HFFc6 (cell line): ENCODE data around the gene IL1R2. TPM values are rescaled to one million over a fixed set of nuclear protein-coding genes. Genes with fewer than 3 reads are reported as not detected.

Experiments
- DNase-seq: peaks from one replicate; pipeline ENCODE4 v3.0.0-alpha.2; 2018
- H3K27ac Mint-ChIP-seq: 2 replicates; pipeline ENCODE4 v1.8.0; 2020; ENCODE audit warnings: mild to moderate bottlenecking, mixed read lengths
- H3K27me3 Mint-ChIP-seq: 2 replicates; pipeline ENCODE4 v1.8.0; 2021; ENCODE audit warnings: mild to moderate bottlenecking, moderate library complexity, mixed read lengths; ENCODE audit not compliant: insufficient read depth
- H3K36me3 Mint-ChIP-seq: 2 replicates; pipeline ENCODE4 v1.8.0; 2021; ENCODE audit warnings: low read depth, mixed read lengths
- H3K4me1 Mint-ChIP-seq: 2 replicates; pipeline ENCODE4 v1.8.0; 2020; ENCODE audit warnings: low read depth, mixed read lengths
- H3K4me3 Mint-ChIP-seq: 2 replicates; pipeline ENCODE4 v1.8.0; 2020; ENCODE audit warnings: mild to moderate bottlenecking, moderate library complexity, mixed read lengths
- H3K9me3 Mint-ChIP-seq: 2 replicates; pipeline ENCODE4 v1.8.0; 2020; ENCODE audit warnings: mild to moderate bottlenecking, mixed read lengths
- total RNA-seq, 6 experiments: library from RNA; stranded (reverse); fragmentation: NEBNext Ultra II Directional; extraction: Animal tissue kit (Norgen Biotek cat#: 25700); gene quantifications; 2 replicates in 1 of 6; 3 replicates in 5 of 6; pipeline ENCODE4 v1.2.3, GENCODE V29; 2021
- TF ChIP-seq, protein P1 (sequence below): fragments of 200-600 bp; sonication (generic); IDR thresholded peaks from 2 replicates; pipeline ENCODE4 v1.5.0; 2021; ENCODE audit warnings: antibody characterized with exemption, mild to moderate bottlenecking

Gene IL1R2
- total RNA-seq, 6 experiments from 2014 or later, result 0.25 to 0.36 TPM; not detected in 4

- no peak for DNase-seq
- H3K36me3 Mint-ChIP-seq, result peaks cover 20% of the 10 kb centered on the region
- H3K27me3 Mint-ChIP-seq, result no peaks in the 10 kb centered on the region; the same call in 1 of the 2 replicates
- TF ChIP-seq, protein P1, sequence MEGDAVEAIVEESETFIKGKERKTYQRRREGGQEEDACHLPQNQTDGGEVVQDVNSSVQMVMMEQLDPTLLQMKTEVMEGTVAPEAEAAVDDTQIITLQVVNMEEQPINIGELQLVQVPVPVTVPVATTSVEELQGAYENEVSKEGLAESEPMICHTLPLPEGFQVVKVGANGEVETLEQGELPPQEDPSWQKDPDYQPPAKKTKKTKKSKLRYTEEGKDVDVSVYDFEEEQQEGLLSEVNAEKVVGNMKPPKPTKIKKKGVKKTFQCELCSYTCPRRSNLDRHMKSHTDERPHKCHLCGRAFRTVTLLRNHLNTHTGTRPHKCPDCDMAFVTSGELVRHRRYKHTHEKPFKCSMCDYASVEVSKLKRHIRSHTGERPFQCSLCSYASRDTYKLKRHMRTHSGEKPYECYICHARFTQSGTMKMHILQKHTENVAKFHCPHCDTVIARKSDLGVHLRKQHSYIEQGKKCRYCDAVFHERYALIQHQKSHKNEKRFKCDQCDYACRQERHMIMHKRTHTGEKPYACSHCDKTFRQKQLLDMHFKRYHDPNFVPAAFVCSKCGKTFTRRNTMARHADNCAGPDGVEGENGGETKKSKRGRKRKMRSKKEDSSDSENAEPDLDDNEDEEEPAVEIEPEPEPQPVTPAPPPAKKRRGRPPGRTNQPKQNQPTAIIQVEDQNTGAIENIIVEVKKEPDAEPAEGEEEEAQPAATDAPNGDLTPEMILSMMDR, result no peak
- H3K9me3 Mint-ChIP-seq, result peaks cover 21% of the 10 kb centered on the region
- H3K4me3 Mint-ChIP-seq, result peak overlapping the region; percentile 56; the same call in 1 of the 2 replicates
- peak overlapping the region; percentile 97 for H3K27ac Mint-ChIP-seq
- H3K4me1 Mint-ChIP-seq, result peaks cover 61% of the 10 kb centered on the region
Observed at GRCh38 chr2:102062802-102063201, 71.0 kb downstream of the IL1R2 start.

DNA sequence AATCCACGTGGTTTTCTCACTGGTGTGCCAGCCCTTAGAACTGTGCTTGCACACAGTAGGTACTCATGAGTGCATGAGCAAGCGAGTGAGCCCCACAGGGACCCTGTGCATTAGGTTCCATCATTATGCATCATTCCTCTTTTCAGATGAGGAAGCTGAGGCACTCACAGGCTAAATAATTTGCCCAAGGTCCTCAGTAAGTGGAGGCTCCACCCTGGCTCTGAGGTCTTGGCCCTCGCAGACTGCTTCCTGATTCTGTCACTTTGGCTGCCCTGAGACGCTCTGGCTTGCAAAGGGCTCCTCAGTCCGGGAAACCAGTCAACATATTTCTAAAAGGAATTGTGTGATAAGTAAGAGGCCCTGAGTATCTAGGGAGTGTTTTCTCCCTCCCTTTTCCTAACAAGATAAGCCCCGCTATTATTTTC, 71.7 kb downstream of the IL1R2 start:
- Mint-ChIP-seq H3K4me3 (peak overlapping the region; percentile 82), H3K27me3 (no peaks in the 10 kb centered on the region; the same call in 1 of the 2 replicates), H3K9me3 (peaks cover 21% of the 10 kb centered on the region), H3K4me1 (peaks cover 61% of the 10 kb centered on the region), H3K36me3 (peaks cover 20% of the 10 kb centered on the region), H3K27ac (peak overlapping the region; percentile 97)
- TF ChIP-seq, protein P1, result no peak
- DNase-seq, result peak; percentile 37

DNA sequence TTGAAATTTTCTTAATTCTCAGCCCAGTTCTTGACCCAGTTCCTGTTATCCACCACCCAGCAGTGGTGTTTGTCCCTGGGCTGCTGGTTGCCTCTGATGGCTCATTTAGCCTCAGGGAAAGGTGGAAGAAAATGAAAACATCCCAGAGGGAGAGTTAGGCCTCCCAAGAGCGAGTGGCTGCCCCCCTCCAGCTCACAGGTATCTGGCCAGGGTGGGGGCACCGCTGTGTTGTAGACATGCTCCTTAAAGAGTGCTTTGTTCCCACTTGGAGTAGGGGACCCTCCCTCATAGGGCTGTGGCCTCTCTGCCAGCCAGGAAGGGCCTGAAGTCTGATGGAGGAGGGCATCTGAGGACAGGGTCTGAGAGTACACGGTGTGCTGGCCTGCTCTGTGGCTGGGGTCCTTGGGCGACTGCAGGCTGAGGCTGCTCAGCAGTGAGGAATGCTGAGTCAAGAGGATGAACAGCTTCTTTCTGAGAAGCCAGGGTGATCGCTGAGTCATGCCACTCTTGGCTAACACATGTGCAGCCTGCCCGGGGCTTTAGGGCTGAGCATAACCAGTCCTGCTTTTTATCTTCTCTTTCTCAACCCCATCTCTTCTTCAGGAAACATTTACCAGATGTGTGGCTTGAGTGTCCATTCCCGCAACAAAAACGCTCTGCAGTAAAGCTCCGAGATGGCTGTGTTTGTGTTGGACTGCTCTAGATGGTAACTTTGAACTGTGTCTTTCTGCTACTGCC, 72.3 kb downstream of the IL1R2 start:
- peak overlapping the region; percentile 97 for H3K27ac Mint-ChIP-seq

DNA sequence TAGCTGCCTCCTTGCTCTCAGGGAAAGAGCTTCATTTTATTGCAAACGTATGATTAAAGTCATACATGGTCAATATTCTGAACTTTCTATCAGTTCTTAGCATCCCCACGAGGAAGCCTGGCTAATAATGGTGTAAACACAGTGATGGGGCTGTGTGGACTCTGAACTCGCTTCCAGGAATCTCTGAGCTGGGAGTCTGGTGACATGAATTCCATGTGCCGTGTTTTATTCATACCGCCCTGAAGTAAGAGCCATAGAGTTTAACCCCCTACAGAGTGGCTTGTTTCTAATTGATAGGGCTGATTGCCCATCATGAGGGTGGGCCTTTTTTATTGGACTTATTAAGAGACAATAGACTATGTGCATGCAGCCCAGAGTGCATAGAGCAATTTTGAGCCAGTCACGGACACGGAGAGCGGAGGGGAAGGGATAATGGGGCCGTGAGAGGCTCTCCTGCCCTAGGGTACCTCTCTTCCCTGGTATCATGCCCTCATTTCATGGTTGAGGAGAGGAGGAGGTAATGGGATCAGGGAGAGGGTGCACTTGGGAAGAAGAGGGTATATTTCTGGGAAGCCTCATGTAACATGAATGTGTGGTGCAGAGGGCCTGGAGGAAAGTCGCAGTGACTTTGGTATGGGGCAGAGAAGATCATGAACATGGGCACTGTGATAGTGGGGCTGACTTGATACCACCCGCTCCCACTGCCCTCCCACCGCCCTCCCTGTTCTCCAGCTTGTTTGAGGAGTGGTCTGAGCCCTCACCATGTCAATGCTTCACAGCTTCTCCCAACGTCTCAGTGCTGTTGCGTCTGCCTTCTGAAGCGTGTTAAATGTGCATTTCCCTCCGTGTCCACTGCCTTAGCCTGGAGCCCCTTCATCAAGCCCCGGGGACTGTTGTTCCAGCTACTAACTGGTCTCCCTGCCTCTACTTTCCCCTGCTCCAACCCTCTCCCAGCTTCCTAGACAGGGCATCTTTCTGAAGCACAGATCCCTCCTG, 73.2 kb downstream of the IL1R2 start:
- Mint-ChIP-seq H3K36me3 (peaks cover 20% of the 10 kb centered on the region), H3K4me3 (peak overlapping the region; percentile 82), H3K27me3 (no peaks in the 10 kb centered on the region; the same call in 1 of the 2 replicates), H3K4me1 (peaks cover 59% of the 10 kb centered on the region), H3K27ac (peak overlapping the region; percentile 97), H3K9me3 (peaks cover 21% of the 10 kb centered on the region)
- peak; percentile 39 for DNase-seq
- TF ChIP-seq, protein P1, result no peak

More for the DNA sequence above, 72.3 kb downstream of the IL1R2 start:
- H3K4me3 Mint-ChIP-seq, result peak overlapping the region; percentile 82
- TF ChIP-seq, protein P1, result no peak
- peaks cover 58% of the 10 kb centered on the region for H3K4me1 Mint-ChIP-seq
- peak; percentile 98 for DNase-seq
- H3K36me3 Mint-ChIP-seq, result peaks cover 20% of the 10 kb centered on the region
- H3K9me3 Mint-ChIP-seq, result peaks cover 21% of the 10 kb centered on the region
- H3K27me3 Mint-ChIP-seq, result no peaks in the 10 kb centered on the region; the same call in 1 of the 2 replicates

DNA sequence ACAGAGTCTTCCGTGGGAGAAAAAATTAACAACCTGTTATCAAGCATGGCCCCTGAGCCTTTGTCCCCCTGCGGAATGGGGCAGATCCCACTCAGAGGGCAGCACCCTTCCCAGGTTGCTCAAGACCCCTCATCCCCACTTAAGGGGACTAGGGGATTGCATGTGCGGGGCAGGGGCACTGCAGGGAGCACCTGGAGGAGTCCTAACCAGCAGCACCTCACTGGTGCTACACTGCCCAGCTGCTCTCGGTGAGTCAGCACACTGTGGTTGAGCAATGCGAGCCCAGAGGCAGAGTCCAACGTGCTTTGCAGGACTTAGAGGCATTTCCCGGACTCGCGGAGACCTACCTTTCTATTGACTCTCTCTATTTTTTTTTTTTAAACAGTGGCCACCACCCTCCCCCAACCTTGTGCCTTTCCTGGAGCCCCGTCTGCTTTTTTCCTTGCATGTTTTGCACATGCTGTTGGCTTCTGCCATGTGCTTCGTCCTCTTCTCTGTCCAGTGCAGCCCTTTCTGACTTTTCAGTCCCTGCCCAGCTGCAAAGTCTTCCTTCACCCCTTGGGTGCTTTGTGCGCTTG, 74.0 kb downstream of the IL1R2 start:
- H3K36me3 Mint-ChIP-seq, result peaks cover 20% of the 10 kb centered on the region
- H3K27ac Mint-ChIP-seq, result peak overlapping the region; percentile 97
- H3K27me3 Mint-ChIP-seq, result no peaks in the 10 kb centered on the region; the same call in 1 of the 2 replicates
- H3K9me3 Mint-ChIP-seq, result peaks cover 21% of the 10 kb centered on the region
- peak overlapping the region; percentile 82 for H3K4me3 Mint-ChIP-seq
- peaks cover 66% of the 10 kb centered on the region for H3K4me1 Mint-ChIP-seq
- TF ChIP-seq, protein P1, result no peak
- peak; percentile 52 for DNase-seq
